H9 (cell line): Measurements from ENCODE around the gene SELENOF. TPM values are rescaled to one million over a fixed set of nuclear protein-coding genes. Genes with fewer than 3 reads are reported as not detected.

Experiments used
- DNase-seq: peaks from one replicate; pipeline ENCODE4 v3.0.0-alpha.2; 2017
- H2AFZ ChIP-seq: one replicate; pipeline ENCODE4 v1.6.1; 2013; ENCODE audit warnings: mild to moderate bottlenecking, low read length, control low read depth, moderate library complexity
- H2AK5ac ChIP-seq: 2 replicates; pipeline ENCODE4 v1.6.1; 2013; ENCODE audit warnings: low read length, control low read depth, mixed read lengths; ENCODE audit not compliant: insufficient read length
- H2BK120ac ChIP-seq: one replicate; pipeline ENCODE4 v1.6.1; 2013; ENCODE audit warnings: low read depth, mild to moderate bottlenecking, low read length, control low read depth, inconsistent platforms; ENCODE audit not compliant: poor library complexity, severe bottlenecking
- H2BK12ac ChIP-seq: 2 replicates; pipeline ENCODE4 v1.6.1; 2013; ENCODE audit warnings: low read length, control low read depth, mixed read lengths, low read depth; ENCODE audit not compliant: insufficient read length
- H2BK15ac ChIP-seq: 2 replicates; pipeline ENCODE4 v1.6.1; 2013; ENCODE audit warnings: low read depth, low read length, control low read depth
- H2BK20ac ChIP-seq: one replicate; pipeline ENCODE4 v1.6.1; 2013; ENCODE audit warnings: low read depth, mild to moderate bottlenecking, low read length, control low read depth, inconsistent platforms; ENCODE audit not compliant: poor library complexity, severe bottlenecking
- H2BK5ac ChIP-seq: 2 replicates; pipeline ENCODE4 v1.6.1; 2013; ENCODE audit warnings: low read length, control low read depth, mixed read lengths; ENCODE audit not compliant: insufficient read length
- H3K14ac ChIP-seq: 2 replicates; pipeline ENCODE4 v1.6.1; 2013; ENCODE audit warnings: low read length, control low read depth; ENCODE audit not compliant: insufficient read depth
- H3K18ac ChIP-seq: 2 replicates; pipeline ENCODE4 v1.6.1; 2013; ENCODE audit warnings: low read depth, mild to moderate bottlenecking, mixed read lengths, low read length, control low read depth; ENCODE audit not compliant: insufficient read length
- H3K23ac ChIP-seq: 2 replicates; pipeline ENCODE4 v1.6.1; 2013; ENCODE audit warnings: low read length, control low read depth, mixed read lengths, low read depth; ENCODE audit not compliant: insufficient read length
- H3K23me2 ChIP-seq: 2 replicates; pipeline ENCODE4 v1.6.1; 2013; ENCODE audit warnings: low read depth, mild to moderate bottlenecking, mixed read lengths, low read length, control low read depth; ENCODE audit not compliant: insufficient read length, poor library complexity, severe bottlenecking
- H3K27ac ChIP-seq: 2 replicates; pipeline ENCODE4 v1.5.1; 2013; ENCODE audit warnings: low read length, control low read depth, mixed read lengths, low read depth; ENCODE audit not compliant: insufficient read length
- H3K27me3 ChIP-seq: 2 replicates; pipeline ENCODE4 v1.6.1; 2013; ENCODE audit warnings: low read length, control low read depth, inconsistent platforms; ENCODE audit not compliant: insufficient read depth
- H3K4ac ChIP-seq: 2 replicates; pipeline ENCODE4 v1.6.1; 2013; ENCODE audit warnings: low read depth, mild to moderate bottlenecking, control low read depth, inconsistent platforms, low read length, moderate library complexity
- H3K4me1 ChIP-seq: 2 replicates; pipeline ENCODE4 v1.6.1; 2013; ENCODE audit warnings: low read length, control low read depth, inconsistent platforms; ENCODE audit not compliant: insufficient read depth
- H3K4me2 ChIP-seq: 2 replicates; pipeline ENCODE4 v1.6.1; 2013; ENCODE audit warnings: low read length, control low read depth, mixed read lengths; ENCODE audit not compliant: insufficient read length, insufficient read depth
- H3K56ac ChIP-seq: 2 replicates; pipeline ENCODE4 v1.6.1; 2013; ENCODE audit warnings: low read depth, mild to moderate bottlenecking, mixed read lengths, low read length, control low read depth; ENCODE audit not compliant: insufficient read length
- H3K79me1 ChIP-seq: 2 replicates; pipeline ENCODE4 v1.6.1; 2013; ENCODE audit warnings: low read depth, mild to moderate bottlenecking, moderate library complexity, low read length, control low read depth, inconsistent platforms; ENCODE audit not compliant: insufficient read depth, poor library complexity, severe bottlenecking
- H3K79me2 ChIP-seq: 2 replicates; pipeline ENCODE4 v1.6.1; 2013; ENCODE audit warnings: low read length, control low read depth, inconsistent platforms; ENCODE audit not compliant: insufficient read depth
- H3K9ac ChIP-seq: 2 replicates; pipeline ENCODE4 v1.6.1; 2013; ENCODE audit warnings: low read length, control low read depth, mixed read lengths; ENCODE audit not compliant: insufficient read length; ENCODE audit errors: extremely low read depth
- H3K9me3 ChIP-seq: one replicate; pipeline ENCODE4 v1.6.1; 2013; ENCODE audit warnings: low read depth, low read length, inconsistent platforms; ENCODE audit not compliant: control insufficient read depth
- H3T11ph ChIP-seq: one replicate; pipeline ENCODE4 v1.6.1; 2013; ENCODE audit warnings: mild to moderate bottlenecking, low read length, control low read depth, inconsistent platforms
- H4K20me1 ChIP-seq: one replicate; pipeline ENCODE4 v1.6.1; 2013; ENCODE audit not compliant: control insufficient read depth, insufficient read length, insufficient read depth
- H4K5ac ChIP-seq: 2 replicates; pipeline ENCODE4 v1.6.1; 2013; ENCODE audit warnings: low read depth, mild to moderate bottlenecking, mixed read lengths, low read length, control low read depth; ENCODE audit not compliant: insufficient read length
- H4K8ac ChIP-seq: replicated peaks from 2 replicates; pipeline ENCODE4 v1.6.1; 2013; ENCODE audit warnings: low read length, control low read depth, mixed read lengths, low read depth; ENCODE audit not compliant: insufficient read length
- H4K91ac ChIP-seq: 2 replicates; pipeline ENCODE4 v1.6.1; 2013; ENCODE audit warnings: low read depth, mild to moderate bottlenecking, moderate library complexity, mixed read lengths, low read length, control low read depth; ENCODE audit not compliant: insufficient read length
- H3K27ac Mint-ChIP-seq, 3 experiments: 2 replicates in 2 of 3; 3 replicates in 1 of 3; pipeline ENCODE4 v1.8.0; 2020 to 2021; ENCODE audit warnings: mixed read lengths in 3 of 3, mild to moderate bottlenecking in 1 of 3, moderate library complexity in 1 of 3
- H3K27me3 Mint-ChIP-seq: 2 replicates; pipeline ENCODE4 v1.8.0; 2021; ENCODE audit warnings: low read depth, mild to moderate bottlenecking, moderate library complexity, mixed read lengths
- H3K36me3 Mint-ChIP-seq, 3 experiments: 2 replicates in 2 of 3; 3 replicates in 1 of 3; pipeline ENCODE4 v1.8.0; 2020 to 2021; ENCODE audit warnings: low read depth in 3 of 3, mixed read lengths in 3 of 3; ENCODE audit not compliant: insufficient read depth in 1 of 3
- H3K4me1 Mint-ChIP-seq, 2 experiments: 2 replicates each; pipeline ENCODE4 v1.8.0; 2020; ENCODE audit warnings: mixed read lengths in 2 of 2
- H3K4me3 Mint-ChIP-seq, 2 experiments: 2 replicates in 1 of 2; 3 replicates in 1 of 2; pipeline ENCODE4 v1.8.0; 2020 to 2021; ENCODE audit warnings: mild to moderate bottlenecking in 2 of 2, mixed read lengths in 2 of 2, moderate library complexity in 1 of 2
- H3K9me3 Mint-ChIP-seq, 2 experiments: 2 replicates in 1 of 2; 3 replicates in 1 of 2; pipeline ENCODE4 v1.8.0; 2020; ENCODE audit warnings: mild to moderate bottlenecking in 2 of 2, mixed read lengths in 2 of 2, moderate library complexity in 1 of 2
- WGBS: extraction: QIAGEN DNeasy Blood & Tissue Kit; methylation state at CpG from one replicate; pipeline ENCODE4 v1.1.7; 2013; ENCODE audit warnings: missing lambda C conversion rate, low lambda C conversion rate, mixed read lengths; ENCODE audit not compliant: insufficient read length; ENCODE audit errors: extremely low coverage; 5-methylcytosine and 5-hydroxymethylcytosine counted together
- total RNA-seq: library from RNA; stranded (reverse); gene quantifications from 2 replicates; pipeline ENCODE4 v1.2.1, GENCODE V29; 2021
- TF ChIP-seq, protein P1 (sequence below): fragments of 200-600 bp; sonication (generic); conservative IDR thresholded peaks from 3 replicates; pipeline ENCODE4 v1.8.0; 2021; ENCODE audit warnings: antibody characterized with exemption, mild to moderate bottlenecking

SELENOF gene
- total RNA-seq, 1 experiment from 2014 or later = 143 TPM

DNA sequence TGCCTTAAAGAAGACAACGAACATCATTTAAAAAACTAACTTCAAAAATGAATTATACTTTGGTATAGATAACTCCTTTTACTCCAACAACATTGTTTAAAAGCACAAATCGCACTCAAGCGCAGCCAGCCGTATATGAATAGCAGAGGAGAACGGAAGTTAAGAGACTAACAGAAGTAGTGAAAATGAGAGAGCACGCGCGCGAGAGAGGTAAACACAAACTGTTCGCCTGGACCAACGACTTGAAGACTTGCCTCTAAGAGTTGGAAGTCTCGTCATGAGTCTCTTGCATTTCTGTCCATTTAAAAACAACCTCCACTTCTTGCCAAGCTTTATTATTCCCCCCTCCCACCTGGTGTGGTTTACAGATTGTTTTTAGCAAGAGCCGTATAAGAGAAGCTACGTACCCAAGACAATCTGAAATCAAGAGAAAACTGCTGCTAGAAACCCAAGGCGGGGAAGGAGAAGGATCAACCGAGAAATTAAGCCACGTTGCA is 479 bp downstream of the SELENOF start:
- no peaks in the 10 kb centered on the region; the same call in 1 of the 2 replicates for H3K4me1 ChIP-seq
- Mint-ChIP-seq H3K36me3 (peaks cover 17 to 27% (median 20%) of the 10 kb centered on the region in 3 experiments), H3K4me1 (peaks cover 16 to 28% of the 10 kb centered on the region in 2 experiments), H3K27me3 (no peaks in the 10 kb centered on the region), H3K4me3 (no peak overlapping the region), H3K27ac (no peak overlapping the region), H3K9me3 (no peaks in the 10 kb centered on the region; a peak in 1 of 5 replicates)
- peak overlapping the region; percentile 96; the same call in 1 of the 2 replicates for H3K14ac ChIP-seq
- no peaks in the 10 kb centered on the region for H4K20me1 ChIP-seq
- peak overlapping the region; percentile 89 for H4K5ac ChIP-seq
- H3K27me3 ChIP-seq = no peaks in the 10 kb centered on the region
- H3K4me2 ChIP-seq = peak overlapping the region; percentile 93
- peaks cover 45% of the 10 kb centered on the region for H3K79me2 ChIP-seq
- H3K23ac ChIP-seq = peak overlapping the region; percentile 58
- H2BK12ac ChIP-seq = no peak overlapping the region
- TF ChIP-seq, protein P1, sequence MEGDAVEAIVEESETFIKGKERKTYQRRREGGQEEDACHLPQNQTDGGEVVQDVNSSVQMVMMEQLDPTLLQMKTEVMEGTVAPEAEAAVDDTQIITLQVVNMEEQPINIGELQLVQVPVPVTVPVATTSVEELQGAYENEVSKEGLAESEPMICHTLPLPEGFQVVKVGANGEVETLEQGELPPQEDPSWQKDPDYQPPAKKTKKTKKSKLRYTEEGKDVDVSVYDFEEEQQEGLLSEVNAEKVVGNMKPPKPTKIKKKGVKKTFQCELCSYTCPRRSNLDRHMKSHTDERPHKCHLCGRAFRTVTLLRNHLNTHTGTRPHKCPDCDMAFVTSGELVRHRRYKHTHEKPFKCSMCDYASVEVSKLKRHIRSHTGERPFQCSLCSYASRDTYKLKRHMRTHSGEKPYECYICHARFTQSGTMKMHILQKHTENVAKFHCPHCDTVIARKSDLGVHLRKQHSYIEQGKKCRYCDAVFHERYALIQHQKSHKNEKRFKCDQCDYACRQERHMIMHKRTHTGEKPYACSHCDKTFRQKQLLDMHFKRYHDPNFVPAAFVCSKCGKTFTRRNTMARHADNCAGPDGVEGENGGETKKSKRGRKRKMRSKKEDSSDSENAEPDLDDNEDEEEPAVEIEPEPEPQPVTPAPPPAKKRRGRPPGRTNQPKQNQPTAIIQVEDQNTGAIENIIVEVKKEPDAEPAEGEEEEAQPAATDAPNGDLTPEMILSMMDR = no peak
- H3K18ac ChIP-seq = peak overlapping the region; percentile 44
- peak overlapping the region; percentile 81 for H3K27ac ChIP-seq
- no CpG with 5 or more reads among the region's 17 CpGs for WGBS
- H2BK20ac ChIP-seq = no peak overlapping the region
- H4K91ac ChIP-seq = no peak overlapping the region
- peaks cover 3% of the 10 kb centered on the region for H3K79me1 ChIP-seq
- H2AFZ ChIP-seq = no peak overlapping the region
- no peak overlapping the region for H2BK120ac ChIP-seq
- peaks cover 13% of the 10 kb centered on the region for H3K23me2 ChIP-seq
- peak overlapping the region; percentile 89 for H2BK5ac ChIP-seq
- peak overlapping the region; percentile 12; the same call in 1 of the 2 replicates for H3K4ac ChIP-seq
- peak overlapping the region; percentile 91 for H3K56ac ChIP-seq
- no peaks in the 10 kb centered on the region for H3K9me3 ChIP-seq
- peak overlapping the region; percentile 98 for H3K9ac ChIP-seq
- peak overlapping the region; percentile 73 for H4K8ac ChIP-seq
- no peak overlapping the region for H3T11ph ChIP-seq
- H2BK15ac ChIP-seq = no peak overlapping the region
- DNase-seq = no peak
- no peak overlapping the region for H2AK5ac ChIP-seq
